Activated T-cell treated with anti-CD3 and anti-CD28 coated beads for 4 hours (primary cell): ENCODE measurements around the gene CAB39.
A peak's percentile ranks its signal among the peaks of the same experiment; 100 is the strongest.

Experiments
- DNase-seq: peaks from one replicate; pipeline ENCODE4 v3.0.0-alpha.2; 2020

Gene CAB39

DNA sequence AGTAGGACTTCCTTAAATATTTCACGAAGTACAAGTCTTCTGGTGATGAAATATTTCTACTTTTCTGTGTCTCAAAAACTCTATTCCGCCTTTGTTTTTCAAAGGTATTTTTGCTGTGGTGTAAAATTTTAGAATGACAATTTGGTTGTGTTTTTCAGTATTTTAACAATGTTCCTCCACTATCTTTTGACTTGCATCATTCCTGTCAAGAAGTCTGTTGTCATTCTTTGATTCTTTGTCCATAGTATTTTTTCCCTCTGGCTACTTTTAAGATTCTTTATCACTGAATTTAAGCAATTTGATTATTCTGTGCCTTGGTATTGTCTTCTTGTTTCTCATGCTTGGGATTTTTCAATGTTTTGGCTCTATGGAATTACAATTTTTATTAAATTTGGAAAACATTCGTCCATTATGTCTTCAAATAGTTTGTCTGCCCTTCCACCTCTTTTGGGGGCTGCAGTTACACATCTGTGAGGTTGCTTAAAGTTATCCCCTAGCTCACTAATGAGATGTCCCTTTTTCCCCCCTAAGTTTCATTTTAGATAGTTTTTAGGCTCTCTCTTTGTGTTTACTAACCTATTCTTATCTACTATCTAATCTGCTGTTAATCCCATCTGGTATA, 76.0 kb downstream of the CAB39 start:
- DNase-seq = no peak

DNA sequence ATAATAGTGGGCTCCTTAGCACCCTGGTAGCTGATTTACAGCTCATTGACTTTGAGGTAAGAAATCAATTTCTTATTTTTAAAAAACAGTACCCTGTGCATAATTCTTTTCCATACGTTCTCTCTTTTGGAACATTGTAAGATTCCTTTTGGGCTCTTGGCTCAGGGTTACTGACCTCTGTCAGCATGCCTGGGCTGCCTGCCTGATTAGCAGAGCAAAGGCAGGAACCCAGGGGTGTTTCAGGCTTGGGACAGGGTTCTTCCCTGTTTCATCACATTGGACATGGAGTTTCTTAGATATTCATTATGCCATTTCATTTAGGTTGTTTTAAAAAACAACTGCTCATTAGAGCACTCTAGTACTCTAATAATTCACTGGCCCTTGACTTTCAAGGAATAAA, 78.3 kb downstream of the CAB39 start:
- DNase-seq = no peak

DNA sequence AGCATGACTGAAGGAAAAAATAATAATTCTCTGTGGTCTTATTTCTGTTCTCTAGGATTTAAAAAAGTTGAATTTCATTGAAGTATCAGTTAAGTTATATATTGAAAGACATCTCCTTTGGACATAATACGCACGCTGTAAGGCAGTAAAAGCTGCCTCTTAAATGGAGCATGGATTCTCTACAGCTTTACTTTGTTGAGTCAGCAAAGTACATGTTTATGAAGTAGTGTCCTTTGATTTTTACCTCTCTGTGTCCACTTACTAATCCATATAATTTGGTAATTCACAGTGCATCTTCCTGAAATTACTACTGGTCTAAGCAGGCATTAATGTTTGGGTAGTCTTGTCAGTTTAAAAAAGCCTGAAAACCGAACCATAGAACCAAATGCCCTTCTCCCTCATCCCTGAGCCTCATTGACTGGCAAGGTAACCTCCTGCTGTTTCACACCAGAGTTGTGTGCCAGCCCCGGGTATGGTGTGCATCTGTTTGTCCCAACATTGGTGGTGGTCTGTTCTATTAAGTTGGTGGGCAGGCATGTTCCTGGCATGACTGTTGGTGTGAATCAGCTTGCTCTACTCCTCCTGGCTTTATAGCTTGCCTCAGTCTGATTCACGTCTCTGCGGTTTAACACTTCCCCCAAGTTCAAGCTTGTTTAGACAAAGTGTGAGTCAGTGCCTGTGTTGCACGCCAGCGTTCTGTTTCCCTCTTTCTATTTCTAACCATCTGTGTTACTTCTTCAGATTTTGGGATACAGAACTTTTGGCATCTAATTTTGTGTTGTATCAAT, 81.1 kb downstream of the CAB39 start:
- DNase-seq = peak; percentile 52

- no peak for DNase-seq
Measured at GRCh38 chr2:230794497-230794896, 81.9 kb downstream of the CAB39 start.

- no peak for DNase-seq
Measured at GRCh38 chr2:230795856-230796255, 83.2 kb downstream of the CAB39 start.

- no peak for DNase-seq
Measured at GRCh38 chr2:230796280-230796862, 83.7 kb downstream of the CAB39 start.

- no peak for DNase-seq
Measured at GRCh38 chr2:230797515-230798495, 85.2 kb downstream of the CAB39 start.

GRCh38 chr2:230798769-230799399, 86.2 kb downstream of the CAB39 start:
- DNase-seq = peak; percentile 46

GRCh38 chr2:230805353-230806017, 92.8 kb downstream of the CAB39 start:
- no peak for DNase-seq

GRCh38 chr2:230807729-230808128, 95.1 kb downstream of the CAB39 start:
- DNase-seq = no peak

DNA sequence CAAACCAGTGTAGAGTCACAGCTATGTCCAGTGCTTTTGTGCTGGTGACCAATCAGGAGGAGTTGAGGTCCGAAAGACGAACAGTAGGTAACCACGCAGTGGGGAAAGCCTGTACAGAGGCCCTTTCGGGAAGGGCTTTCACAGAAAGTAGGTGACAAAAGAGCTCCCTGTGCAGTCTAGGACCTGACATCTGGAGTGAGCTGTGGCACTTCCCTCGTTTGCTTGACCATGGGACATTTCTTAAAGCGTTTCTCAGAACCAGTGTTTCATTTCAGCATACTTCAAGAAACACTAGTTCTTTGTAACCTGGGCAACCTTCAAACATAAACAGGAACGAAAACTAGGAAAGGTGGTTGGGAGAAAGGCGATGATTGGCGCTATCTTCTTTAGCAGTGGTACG, 96.4 kb downstream of the CAB39 start:
- no peak for DNase-seq

DNA sequence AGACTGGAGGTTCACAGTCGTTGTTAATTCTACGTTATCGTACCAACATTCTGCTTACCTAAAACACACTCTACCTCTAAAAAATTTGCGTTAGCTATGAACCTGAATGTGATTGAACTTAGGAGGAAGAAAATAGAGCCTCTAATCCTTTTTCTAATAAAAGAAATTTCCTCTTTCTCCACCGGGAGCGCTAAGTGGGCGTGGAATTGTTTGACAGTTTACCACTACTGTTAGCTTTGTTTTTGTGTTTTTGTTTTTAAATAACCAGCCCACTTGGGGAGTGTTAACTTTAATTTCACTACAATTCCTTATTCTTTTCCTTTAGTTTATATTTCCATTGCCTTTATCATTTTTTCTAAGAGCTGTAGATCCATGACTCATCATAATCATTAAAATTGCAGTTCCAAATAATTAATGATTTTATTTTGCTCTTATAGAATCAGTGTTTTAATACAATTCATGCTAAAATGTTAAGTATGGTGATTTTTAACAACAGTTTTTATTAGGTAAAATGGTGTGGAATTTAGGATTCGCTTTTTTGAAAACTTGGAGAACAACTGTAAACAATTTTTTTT, 97.1 kb downstream of the CAB39 start:
- DNase-seq = no peak

DNA sequence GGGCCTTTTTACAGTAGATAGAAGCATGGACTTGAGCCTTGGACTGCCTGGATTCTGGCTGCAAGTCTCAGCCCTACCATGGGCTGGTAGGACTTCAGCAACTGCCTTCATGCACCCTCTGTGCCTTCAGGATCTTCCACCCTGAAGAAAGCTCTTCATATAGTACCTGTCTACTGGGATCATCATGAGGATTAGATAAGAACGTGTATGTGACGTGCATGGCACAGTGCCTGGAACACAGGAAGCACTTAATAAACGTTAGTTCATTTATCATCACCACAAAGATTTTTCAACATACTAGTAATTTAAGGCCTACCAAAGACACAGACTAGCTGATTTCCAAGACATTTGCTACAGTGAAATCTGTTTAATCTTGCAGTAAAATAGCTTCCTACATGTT, 98.9 kb downstream of the CAB39 start:
- no peak for DNase-seq

DNA sequence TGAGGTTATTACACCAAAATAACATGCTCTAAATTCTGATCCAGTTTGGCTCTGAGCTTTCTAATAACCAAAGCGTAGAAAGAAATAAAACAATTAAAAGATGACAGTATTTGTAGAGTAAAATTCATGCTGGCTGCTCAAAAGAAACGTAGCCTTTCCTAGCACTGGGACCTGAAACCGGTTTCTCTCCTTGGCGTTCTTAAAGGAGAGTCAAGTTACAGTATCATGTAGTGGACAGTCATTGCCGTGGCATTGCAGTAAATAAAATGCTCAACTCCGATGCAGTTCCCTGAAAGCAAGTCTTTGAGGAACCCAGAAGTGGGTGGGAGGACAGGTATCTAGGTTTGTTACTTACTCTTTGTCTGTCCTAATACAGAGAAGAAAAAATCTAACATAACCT, 99.4 kb downstream of the CAB39 start:
- no peak for DNase-seq

DNA sequence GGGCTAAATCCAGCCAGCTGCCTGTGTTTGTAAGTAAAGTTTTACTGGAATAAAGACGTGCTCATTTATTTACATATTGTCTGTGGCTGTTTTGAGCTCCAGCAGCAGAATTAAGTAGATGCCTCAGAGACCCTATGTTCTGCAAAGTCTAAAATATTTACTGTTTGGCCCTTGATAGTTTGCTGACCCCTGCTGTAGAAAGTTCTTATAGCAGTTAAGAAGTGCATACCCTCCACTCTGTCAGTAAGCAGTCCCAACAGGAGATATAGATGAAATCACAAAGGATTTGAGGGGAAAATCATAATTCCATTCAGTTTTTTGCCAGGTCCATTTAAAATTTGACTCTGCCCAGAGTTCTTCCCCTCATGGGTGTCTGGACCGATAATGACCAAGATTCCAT, 102.0 kb downstream of the CAB39 start:
- no peak for DNase-seq

DNA sequence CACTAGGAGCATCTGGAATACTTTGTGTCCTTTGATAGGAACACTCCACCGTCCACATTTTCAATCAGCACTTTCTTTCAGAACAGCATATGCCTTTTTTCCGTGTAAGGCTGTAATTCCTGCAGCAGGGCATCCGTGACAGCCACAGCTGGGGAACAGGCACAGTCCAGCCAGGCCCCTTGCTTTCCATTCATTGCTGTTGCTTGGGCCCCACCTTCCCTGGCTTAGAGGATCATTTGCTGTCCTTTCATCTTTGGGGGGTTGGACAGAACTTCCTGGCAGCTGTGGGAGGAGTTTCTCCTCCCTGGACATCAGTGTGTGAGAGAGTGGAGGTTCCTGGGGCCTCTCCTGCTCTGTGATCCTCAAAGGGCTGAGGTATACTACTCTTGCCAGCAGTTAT, 102.4 kb downstream of the CAB39 start:
- no peak for DNase-seq

GRCh38 chr2:230816735-230817134, 104.1 kb downstream of the CAB39 start:
- no peak for DNase-seq

- no peak for DNase-seq
Measured at GRCh38 chr2:230819433-230819832, 106.8 kb downstream of the CAB39 start.

GRCh38 chr2:230821261-230821990, 108.8 kb downstream of the CAB39 start:
- DNase-seq = no peak

DNA sequence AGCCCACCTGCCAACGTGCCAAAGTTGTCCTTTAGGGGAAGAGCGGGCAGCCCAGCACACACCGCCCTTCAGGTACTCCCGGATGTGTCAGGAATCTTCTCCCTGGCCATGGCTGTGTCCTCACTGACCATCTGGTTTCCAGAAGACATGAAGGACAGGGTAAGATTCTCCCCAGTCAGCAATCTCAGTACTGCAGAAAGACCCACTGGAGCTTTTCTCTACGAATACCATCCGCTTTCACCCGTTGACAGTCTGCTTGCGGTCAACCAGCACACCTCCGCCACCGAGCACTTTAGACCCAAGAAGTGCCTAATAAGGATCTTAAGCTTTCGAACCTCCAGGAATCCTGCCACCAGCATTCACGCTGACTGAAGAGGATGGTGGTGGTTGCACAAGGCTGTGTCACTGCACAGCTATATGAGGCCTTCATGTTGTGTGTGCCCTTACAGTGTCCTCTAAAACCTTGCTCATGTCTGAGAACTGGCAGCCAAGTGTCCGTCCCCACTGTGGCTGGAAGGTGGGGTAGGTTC, 109.4 kb downstream of the CAB39 start:
- DNase-seq = no peak
